ENCODE measurements around the gene RIPOR1. TPM values are rescaled to one million over a fixed set of nuclear protein-coding genes. Genes with fewer than 3 reads are reported as not detected.

RIPOR1 gene
- total RNA-seq, 1 donor from 2014 or later = 74.9 TPM

DNA sequence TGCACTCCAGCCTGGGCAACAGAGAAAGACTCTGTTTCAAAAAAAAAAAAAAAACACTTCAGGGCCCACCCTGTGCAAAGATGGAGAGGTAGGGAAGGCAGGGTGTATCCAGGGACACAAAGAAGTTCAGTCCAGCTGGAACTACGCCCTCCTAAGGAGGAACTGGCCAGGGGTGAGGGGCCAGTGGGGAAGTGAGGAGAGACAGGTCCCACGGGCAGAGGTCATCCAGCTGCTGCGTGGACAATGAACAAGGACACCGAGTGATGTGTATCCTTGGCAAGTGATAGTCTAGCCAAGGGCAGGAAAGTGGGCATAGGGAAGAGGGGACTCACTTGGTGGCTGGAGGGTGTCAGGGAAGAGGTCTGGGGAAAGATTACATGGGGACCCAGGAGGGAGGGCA is 9.4 kb upstream of the RIPOR1 start:
- TF ChIP-seq CTCF (conservative IDR thresholded peaks at IDR 0.05; ENCODE audit: low read depth, low read length) = no peak
- no peak for DNase-seq (ENCODE audit: low read depth)
- no peak overlapping the region for H3K4me3 ChIP-seq (ENCODE audit: low read depth, low read length)

DNA sequence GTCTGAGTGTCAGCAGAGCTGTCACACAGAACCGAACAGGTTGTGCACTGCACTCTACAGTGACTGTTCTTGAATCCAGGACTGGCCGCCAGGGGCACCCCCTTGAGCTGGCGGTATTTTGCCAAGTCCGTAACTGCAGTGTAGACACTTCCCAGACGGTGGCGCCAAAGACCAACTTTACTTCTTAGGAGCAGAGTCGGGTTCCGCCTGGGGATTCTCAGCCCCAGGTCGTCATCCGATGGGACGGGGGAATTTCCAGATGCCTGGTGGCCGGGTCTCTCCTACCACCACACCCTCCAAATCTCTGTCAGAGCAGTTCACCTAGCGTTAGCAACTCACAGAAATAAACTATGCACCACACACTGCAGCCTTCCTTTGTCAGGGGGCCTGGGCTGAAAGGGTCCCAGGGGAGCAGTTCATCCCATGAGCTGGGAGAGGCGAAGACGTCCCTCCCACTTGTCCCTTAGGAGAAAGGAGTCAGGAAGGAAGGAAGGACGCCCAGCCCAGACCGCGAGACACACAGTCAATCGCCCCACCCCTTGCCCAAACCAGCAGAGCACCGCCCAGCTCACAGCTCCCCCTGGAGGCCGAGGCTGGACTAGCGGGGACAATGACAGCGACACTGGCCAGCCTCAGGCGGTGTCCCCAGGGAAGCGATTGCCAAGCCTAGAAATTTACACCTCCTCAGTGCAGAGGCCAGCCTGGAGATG is 7.4 kb upstream of the RIPOR1 start:
- H3K4me3 ChIP-seq (ENCODE audit: low read depth, low read length) = peak overlapping the region; percentile 59
- peak; percentile 78 for DNase-seq (ENCODE audit: low read depth)
- TF ChIP-seq CTCF (conservative IDR thresholded peaks at IDR 0.05; ENCODE audit: low read depth, low read length) = peak; percentile 95

DNA sequence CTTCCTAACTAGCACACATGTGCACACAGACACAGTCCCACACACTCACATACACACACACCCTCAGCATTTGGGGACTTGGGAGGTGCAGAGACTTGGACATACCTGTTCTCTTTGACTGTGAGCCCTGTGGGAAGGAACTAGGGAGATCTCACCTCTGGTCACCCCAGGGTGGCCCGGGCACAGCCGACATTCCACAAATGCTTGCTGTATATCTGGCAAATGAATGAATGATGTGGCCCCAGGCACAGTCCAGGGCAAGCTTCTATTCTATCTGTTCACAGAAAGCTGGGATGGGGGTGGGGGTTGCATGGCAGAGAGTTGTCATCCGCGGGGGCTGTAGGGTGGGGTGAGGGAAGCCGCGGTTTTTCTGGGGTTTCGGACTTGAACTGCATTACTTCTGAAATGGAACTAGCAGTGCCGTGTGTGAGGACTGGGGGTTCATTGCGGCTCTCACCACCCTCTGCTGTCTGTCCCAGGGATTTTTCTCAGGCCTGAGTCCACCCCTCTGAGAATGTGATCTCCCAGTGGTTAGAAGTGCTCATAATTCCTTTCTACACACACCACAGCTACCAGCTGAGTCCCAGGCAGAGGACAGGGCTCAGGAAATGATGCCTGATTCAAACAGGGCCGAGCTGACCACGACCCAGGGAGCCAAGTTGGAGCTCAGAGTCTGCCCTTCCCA is 3.3 kb upstream of the RIPOR1 start:
- no peak for DNase-seq (ENCODE audit: low read depth)

GRCh38 chr16:67526149-67526791 is 2.4 kb upstream of the RIPOR1 start:
- no peak for DNase-seq (ENCODE audit: low read depth)
- H3K4me3 ChIP-seq (ENCODE audit: low read depth, low read length) = no peak overlapping the region
- no peak for TF ChIP-seq CTCF (conservative IDR thresholded peaks at IDR 0.05; ENCODE audit: low read depth, low read length)

More for the DNA sequence above, 3.3 kb upstream of the RIPOR1 start:
- H3K4me3 ChIP-seq (ENCODE audit: low read depth, low read length) = no peak overlapping the region
- peak; percentile 11 for TF ChIP-seq CTCF (conservative IDR thresholded peaks at IDR 0.05; ENCODE audit: low read depth, low read length)

DNA sequence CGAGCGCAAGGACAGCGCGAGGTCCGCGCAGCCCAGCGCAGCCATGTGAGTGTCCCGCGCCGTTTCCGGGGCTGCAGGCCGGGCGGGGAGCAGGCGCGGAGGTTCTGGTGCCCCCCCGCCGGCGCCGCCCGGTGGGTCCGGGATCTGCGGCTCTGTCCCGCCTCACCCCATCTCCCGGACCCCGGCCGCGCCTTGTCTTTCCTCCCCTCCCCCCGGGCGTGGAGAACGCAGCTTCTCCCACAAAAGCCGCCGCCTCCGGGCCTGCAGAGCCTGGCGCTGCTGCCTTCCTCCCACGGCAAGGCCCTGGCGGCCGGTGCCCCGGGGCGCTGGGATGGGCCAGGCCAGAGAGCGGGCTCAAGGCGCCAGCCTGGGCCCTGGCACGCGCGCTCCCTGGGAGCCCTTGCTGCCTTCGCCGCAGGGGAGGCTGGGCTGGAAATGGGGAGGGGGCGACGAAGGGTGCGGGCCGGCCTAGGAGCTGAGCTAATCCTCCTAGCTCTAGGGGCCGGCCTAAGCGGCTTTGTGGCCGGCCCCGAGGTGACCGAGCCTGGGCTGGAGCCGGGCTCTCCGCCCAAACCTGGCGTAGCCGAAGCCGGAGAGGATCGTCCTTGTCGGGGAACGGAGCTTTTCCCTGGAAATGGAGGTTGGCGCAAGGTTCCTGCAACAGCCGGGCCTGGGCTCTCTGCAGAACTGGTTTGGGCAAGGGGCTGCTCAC is 397 bp downstream of the RIPOR1 start:
- TF ChIP-seq CTCF (conservative IDR thresholded peaks at IDR 0.05; ENCODE audit: low read depth, low read length) = no peak
- H3K4me3 ChIP-seq (ENCODE audit: low read depth, low read length) = peak overlapping the region; percentile 92
- DNase-seq (ENCODE audit: low read depth) = no peak

DNA sequence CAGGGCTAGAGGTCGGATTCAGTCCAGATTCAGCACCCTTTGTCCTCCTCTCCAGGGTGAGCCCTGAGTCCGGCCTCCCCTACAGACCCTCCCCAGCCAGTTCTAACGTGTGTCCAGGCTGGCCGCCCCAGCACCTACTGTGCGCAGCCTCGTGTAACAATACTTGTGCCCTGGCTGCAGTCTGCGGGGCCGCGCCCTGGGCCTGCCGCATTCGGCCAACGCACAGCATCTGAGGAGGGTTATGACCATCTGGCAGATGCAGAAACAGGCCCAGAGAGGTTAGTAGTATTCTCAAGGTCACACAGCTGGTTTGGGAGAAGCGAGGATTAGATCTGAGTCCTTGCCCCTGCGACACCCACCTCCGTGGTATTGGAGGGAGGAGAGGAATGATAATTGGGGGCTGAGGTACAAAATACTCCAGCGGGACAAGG is 968 bp downstream of the RIPOR1 start:
- no peak for DNase-seq (ENCODE audit: low read depth)
- peak overlapping the region; percentile 92 for H3K4me3 ChIP-seq (ENCODE audit: low read depth, low read length)
- TF ChIP-seq CTCF (conservative IDR thresholded peaks at IDR 0.05; ENCODE audit: low read depth, low read length) = no peak
